ENCODE data around the gene WNT3A. TPM values are rescaled to one million over a fixed set of nuclear protein-coding genes. Genes with fewer than 3 reads are reported as not detected.

The WNT3A gene
- polyA plus RNA-seq (0.07 to 0.15 TPM (median 0.07 TPM) in 3 replicates), polyA minus RNA-seq (0.06 to 0.13 TPM in 2 of 3 replicates, not detected in the other)
- polyA plus RNA-seq (2011; ENCODE audit: low read depth): not detected
- 0.02 and 0.16 TPM in 2 replicates for polyA plus RNA-seq (2011; cell fraction: cytosol; rRNA removed)
- 0.19 and 0.35 TPM in 2 replicates for polyA plus RNA-seq (2011; cell fraction: nucleus; rRNA removed)
- 0.08 TPM in 1 of 2 replicates, not detected in the other for polyA plus RNA-seq (2012; ENCODE audit: low replicate concordance)
- polyA minus RNA-seq (2011; cell fraction: cytosol; rRNA and poly(A)+ RNA removed): not detected
- polyA minus RNA-seq (2011; cell fraction: nucleus; rRNA and poly(A)+ RNA removed): 0.32 TPM in 1 of 2 replicates, not detected in the other

GRCh38 chr1:228006786-228007048 lies at the start of gene WNT3A:
Gene WNT3A (plus strand): TSS chr1:228006998. CDS start chr1:228007129, 131 bp downstream.
- Histone ChIP-seq H3K9ac (ENCODE audit: control insufficient read depth, extremely low read depth, insufficient read depth, low read length) (peak within 1 kb of the TSS; percentile 28), H3K79me2 (ENCODE audit: control insufficient read depth, insufficient read depth, low read length) (no peaks in the 10 kb centered on the region), H3K36me3 (ENCODE audit: control insufficient read depth in 2 of 2, extremely low read depth in 1 of 2, insufficient read depth in 2 of 2, low read length in 2 of 2) (no peaks in the 10 kb centered on the region), H3K27me3 (ENCODE audit: control insufficient read depth, extremely low read depth, insufficient read depth, low read length) (peaks cover 67% of the 10 kb centered on the region), H3K27ac (ENCODE audit: control insufficient read depth, insufficient read depth, low read length) (no peak within 1 kb of the TSS), H3K9me1 (ENCODE audit: control insufficient read depth, extremely low read depth, insufficient read depth, low read length) (no peaks in the 10 kb centered on the region), H3K4me1 (ENCODE audit: control insufficient read depth, extremely low read depth, insufficient read depth, low read length) (peaks cover 9% of the 10 kb centered on the region), H3K4me3 (ENCODE audit: control insufficient read depth in 2 of 3, extremely low read depth in 1 of 3, insufficient read depth in 2 of 3, low read depth in 1 of 3, low read length in 3 of 3) (peak within 1 kb of the TSS; percentile 2 to 57 (median 45)), H4K20me1 (ENCODE audit: control insufficient read depth, extremely low read depth, insufficient read depth, low read length) (no peaks in the 10 kb centered on the region), H2AFZ (ENCODE audit: control insufficient read depth, low read length) (peak within 1 kb of the TSS; percentile 64), H3K4me2 (ENCODE audit: control insufficient read depth, extremely low read depth, insufficient read depth, low read depth, low read length) (peak within 1 kb of the TSS; percentile 75), H3K9me3 (ENCODE audit: control insufficient read depth, low read depth, low read length) (no peaks in the 10 kb centered on the region)
- dilution Hi-C loops (cut with MboI; ENCODE audit: extremely low pct_ligation_motif_present, low sequenced_read_pairs): no loop called here
- DNase-seq (ENCODE audit: low read depth, low spot score) (no peak), FAIRE-seq (no peak)
- TF ChIP-seq EZH2 (IDR thresholded peaks at IDR 0.05; ENCODE audit: low read length) (no peak), CTCF (optimal IDR thresholded peaks at IDR 0.05 in 1 of 3, IDR thresholded peaks at IDR 0.05 in 1 of 3, conservative IDR thresholded peaks at IDR 0.05 in 1 of 3; ENCODE audit: extremely low read depth in 1 of 3, insufficient read depth in 2 of 3, low read length in 3 of 3) (no peak)

GRCh38 chr1:227958617-227959324 lies 48.0 kb upstream of the WNT3A start:
- no peaks in the 10 kb centered on the region for H3K4me1 ChIP-seq (ENCODE audit: control insufficient read depth, extremely low read depth, insufficient read depth, low read length)
- H3K36me3 ChIP-seq (ENCODE audit: control insufficient read depth in 2 of 2, extremely low read depth in 1 of 2, insufficient read depth in 2 of 2, low read length in 2 of 2): no peaks in the 10 kb centered on the region
- no peak for FAIRE-seq
- no peak overlapping the region for H3K9ac ChIP-seq (ENCODE audit: control insufficient read depth, extremely low read depth, insufficient read depth, low read length)
- no peaks in the 10 kb centered on the region for H3K79me2 ChIP-seq (ENCODE audit: control insufficient read depth, insufficient read depth, low read length)
- TF ChIP-seq CTCF (optimal IDR thresholded peaks at IDR 0.05 in 1 of 3, IDR thresholded peaks at IDR 0.05 in 1 of 3, conservative IDR thresholded peaks at IDR 0.05 in 1 of 3; ENCODE audit: extremely low read depth in 1 of 3, insufficient read depth in 2 of 3, low read length in 3 of 3) (no peak), EZH2 (IDR thresholded peaks at IDR 0.05; ENCODE audit: low read length) (no peak)
- dilution Hi-C loops (cut with MboI; ENCODE audit: extremely low pct_ligation_motif_present, low sequenced_read_pairs): no loop called here
- no peaks in the 10 kb centered on the region for H4K20me1 ChIP-seq (ENCODE audit: control insufficient read depth, extremely low read depth, insufficient read depth, low read length)
- H3K27ac ChIP-seq (ENCODE audit: control insufficient read depth, insufficient read depth, low read length): no peak overlapping the region
- peaks cover 5% of the 10 kb centered on the region for H3K27me3 ChIP-seq (ENCODE audit: control insufficient read depth, extremely low read depth, insufficient read depth, low read length)
- no peak overlapping the region for H3K4me3 ChIP-seq (ENCODE audit: control insufficient read depth in 2 of 3, extremely low read depth in 1 of 3, insufficient read depth in 2 of 3, low read depth in 1 of 3, low read length in 3 of 3)
- no peaks in the 10 kb centered on the region for H3K9me1 ChIP-seq (ENCODE audit: control insufficient read depth, extremely low read depth, insufficient read depth, low read length)
- no peak overlapping the region for H3K4me2 ChIP-seq (ENCODE audit: control insufficient read depth, extremely low read depth, insufficient read depth, low read depth, low read length)
- DNase-seq (ENCODE audit: low read depth, low spot score): no peak
- no peaks in the 10 kb centered on the region for H3K9me3 ChIP-seq (ENCODE audit: control insufficient read depth, low read depth, low read length)
- no peak overlapping the region for H2AFZ ChIP-seq (ENCODE audit: control insufficient read depth, low read length)

All from keratinocyte (primary cell).